Suprapubic skin (tissue), 4 donors: ENCODE data around the gene DAGLB. TPM values are rescaled to one million over a fixed set of nuclear protein-coding genes. Genes with fewer than 3 reads are reported as not detected.
"Not testable (repeated sequence)": the region's sequence is repeated elsewhere in the genome, so short reads cannot be mapped to it uniquely, and the experiment has no call there.

Experiments used
- DNase-seq, 2 donors: peaks; one replicate each; pipeline ENCODE4 v3.0.0-alpha.2; 2019; ENCODE audit warnings: low spot score in 2 of 2
- H3K27ac ChIP-seq: fragments of 200-600 bp; sonication (generic); one replicate; pipeline ENCODE4 v1.5.1; 2019
- H3K27me3 ChIP-seq: fragments of 200-600 bp; sonication (generic); one replicate; pipeline ENCODE4 v1.5.1; 2019
- H3K36me3 ChIP-seq: fragments of 200-600 bp; sonication (generic); one replicate; pipeline ENCODE4 v1.5.1; 2019
- H3K4me1 ChIP-seq: fragments of 200-600 bp; sonication (generic); one replicate; pipeline ENCODE4 v1.5.1; 2019
- H3K4me3 ChIP-seq: fragments of 200-600 bp; sonication (generic); one replicate; pipeline ENCODE4 v1.5.1; 2019; ENCODE audit warnings: mild to moderate bottlenecking
- H3K9me3 ChIP-seq: fragments of 200-600 bp; sonication (generic); one replicate; pipeline ENCODE4 v1.5.1; 2019
- EP300 ChIP-seq: sonication (generic); formaldehyde crosslinking; IDR thresholded peaks from one replicate; pipeline ENCODE4 v1.6.1; 2017; ENCODE audit warnings: antibody characterized with exemption
- POLR2A ChIP-seq, 2 donors: fragments of 450-650 bp; IDR thresholded peaks; one replicate each; pipeline ENCODE4 v1.6.1; 2017; ENCODE audit warnings: antibody characterized with exemption in 2 of 2, mild to moderate bottlenecking in 2 of 2, moderate library complexity in 2 of 2
- POLR2AphosphoS5 ChIP-seq, 3 donors: sonication (generic); formaldehyde crosslinking; IDR thresholded peaks; one replicate each; pipeline ENCODE4 v1.6.1; 2017; ENCODE audit warnings: antibody characterized with exemption in 3 of 3
- WGBS: methylation state at CpG from one replicate; pipeline ENCODE4 v1.1.5; 2018; 5-methylcytosine and 5-hydroxymethylcytosine counted together
- total RNA-seq, 4 donors: library from RNA; depleted of rRNA; stranded (reverse); fragments of >200 nt; gene quantifications; one replicate each; pipeline ENCODE4 v1.1.0, GENCODE V29; 2016
- TF ChIP-seq, protein P1 (sequence below), 2 donors: fragments of 200-600 bp in 1 of 2; fragments of 450-650 bp in 1 of 2; sonication (generic) in 1 of 2; IDR thresholded peaks; one replicate each; pipeline ENCODE4 v1.5.1; 2016 to 2019; ENCODE audit warnings: antibody characterized with exemption in 2 of 2, mild to moderate bottlenecking in 1 of 2, moderate library complexity in 1 of 2

Gene DAGLB
- total RNA-seq, 4 donors from 2014 or later: 19.0 to 61.2 (median 22.0) TPM

DNA sequence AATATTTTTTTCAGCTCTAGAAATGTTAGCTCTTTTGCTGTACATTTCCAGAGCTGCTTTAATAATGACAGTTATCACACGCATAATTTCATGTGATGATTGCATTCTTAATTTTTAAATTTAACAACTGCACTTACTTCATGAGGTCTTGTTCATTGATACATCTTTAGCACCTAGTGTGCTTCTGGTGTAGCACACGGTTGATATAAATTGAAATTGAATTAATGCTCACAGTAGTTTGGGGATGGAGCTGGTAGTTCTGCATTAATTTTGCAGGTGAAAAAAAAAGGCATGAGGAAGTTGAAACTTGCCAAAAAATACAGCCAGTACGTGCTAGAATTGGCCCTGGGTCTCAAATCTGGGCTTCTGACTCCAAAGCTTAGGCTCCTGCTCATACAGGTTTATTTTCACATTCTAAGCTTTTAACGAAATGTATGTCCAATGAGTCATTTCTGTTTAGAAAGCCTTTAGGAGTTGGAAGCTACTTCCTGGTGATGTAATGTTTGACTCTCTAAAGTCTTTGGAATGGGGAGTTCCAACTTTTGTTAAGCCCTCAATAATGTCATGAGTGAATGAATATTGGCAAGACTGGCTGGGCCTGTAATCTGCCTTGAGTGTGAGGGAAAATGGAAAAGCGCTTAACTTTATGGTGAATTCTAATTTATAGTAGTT lies 62.5 kb downstream of the DAGLB start:
- TF ChIP-seq POLR2AphosphoS5 (IDR thresholded peaks at IDR 0.05): no peak
- TF ChIP-seq POLR2A (IDR thresholded peaks at IDR 0.05): no peak
- TF ChIP-seq EP300: no peak
- TF ChIP-seq, protein P1, sequence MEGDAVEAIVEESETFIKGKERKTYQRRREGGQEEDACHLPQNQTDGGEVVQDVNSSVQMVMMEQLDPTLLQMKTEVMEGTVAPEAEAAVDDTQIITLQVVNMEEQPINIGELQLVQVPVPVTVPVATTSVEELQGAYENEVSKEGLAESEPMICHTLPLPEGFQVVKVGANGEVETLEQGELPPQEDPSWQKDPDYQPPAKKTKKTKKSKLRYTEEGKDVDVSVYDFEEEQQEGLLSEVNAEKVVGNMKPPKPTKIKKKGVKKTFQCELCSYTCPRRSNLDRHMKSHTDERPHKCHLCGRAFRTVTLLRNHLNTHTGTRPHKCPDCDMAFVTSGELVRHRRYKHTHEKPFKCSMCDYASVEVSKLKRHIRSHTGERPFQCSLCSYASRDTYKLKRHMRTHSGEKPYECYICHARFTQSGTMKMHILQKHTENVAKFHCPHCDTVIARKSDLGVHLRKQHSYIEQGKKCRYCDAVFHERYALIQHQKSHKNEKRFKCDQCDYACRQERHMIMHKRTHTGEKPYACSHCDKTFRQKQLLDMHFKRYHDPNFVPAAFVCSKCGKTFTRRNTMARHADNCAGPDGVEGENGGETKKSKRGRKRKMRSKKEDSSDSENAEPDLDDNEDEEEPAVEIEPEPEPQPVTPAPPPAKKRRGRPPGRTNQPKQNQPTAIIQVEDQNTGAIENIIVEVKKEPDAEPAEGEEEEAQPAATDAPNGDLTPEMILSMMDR (IDR thresholded peaks at IDR 0.05): no peak
- Histone ChIP-seq H3K4me3 (no peak overlapping the region), H3K9me3 (no peaks in the 10 kb centered on the region), H3K4me1 (peaks cover 74% of the 10 kb centered on the region), H3K27ac (peak overlapping the region; percentile 69), H3K27me3 (no peaks in the 10 kb centered on the region), H3K36me3 (peaks cover 21% of the 10 kb centered on the region)
- 30% methylated on average over 5 of the region's 5 CpGs for WGBS
- DNase-seq: no peak

DNA sequence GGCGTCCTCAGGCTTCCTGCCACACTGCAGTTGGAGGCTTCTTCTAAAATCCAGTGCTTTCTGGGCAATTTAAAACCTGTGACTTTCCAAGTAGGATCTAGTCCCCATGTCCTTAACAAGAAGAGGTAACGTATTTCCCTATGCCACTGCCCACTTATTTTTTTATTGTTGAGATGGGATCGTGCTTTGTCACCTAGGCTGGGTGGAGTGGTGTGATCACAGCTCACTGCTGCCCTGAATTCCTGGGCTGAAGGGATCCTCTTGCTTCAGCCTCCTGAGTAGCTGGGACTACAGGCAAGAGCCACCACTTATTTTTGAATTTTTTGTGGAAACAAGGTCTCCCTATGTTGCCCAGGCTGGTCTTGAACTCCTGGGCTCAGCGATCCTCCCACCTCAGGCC lies 63.4 kb downstream of the DAGLB start:
- Histone ChIP-seq H3K4me1 (peaks cover 83% of the 10 kb centered on the region), H3K4me3 (no peak overlapping the region), H3K27ac (peak overlapping the region; percentile 69), H3K27me3 (no peaks in the 10 kb centered on the region), H3K36me3 (peaks cover 19% of the 10 kb centered on the region), H3K9me3 (no peaks in the 10 kb centered on the region)
- 71% methylated on average over 4 of the region's 4 CpGs for WGBS
- TF ChIP-seq, protein P1 (IDR thresholded peaks at IDR 0.05): no peak
- TF ChIP-seq EP300 (no peak), POLR2AphosphoS5 (IDR thresholded peaks at IDR 0.05) (no peak), POLR2A (IDR thresholded peaks at IDR 0.05) (no peak)
- DNase-seq: no peak

DNA sequence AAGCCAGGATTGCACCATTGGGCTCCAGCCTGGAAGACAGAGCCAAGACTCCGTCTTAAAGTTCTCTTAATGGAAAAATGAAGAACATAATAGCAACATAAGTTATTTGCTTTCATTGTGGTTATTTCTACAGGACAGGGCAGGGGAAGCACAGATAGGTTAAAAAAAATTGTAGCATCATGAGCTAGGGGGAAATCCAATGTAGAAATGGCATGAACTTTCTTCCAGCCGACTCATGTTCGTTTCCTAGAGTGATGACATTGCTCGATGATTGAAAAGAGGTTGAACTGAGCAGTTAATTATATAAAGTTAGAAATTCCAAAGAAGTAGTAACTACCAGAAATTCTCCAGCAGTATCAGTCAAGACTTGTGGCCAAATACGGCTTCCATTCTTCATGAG lies 64.9 kb downstream of the DAGLB start:
- no peaks in the 10 kb centered on the region for H3K27me3 ChIP-seq
- peaks cover 10% of the 10 kb centered on the region for H3K36me3 ChIP-seq
- no peak overlapping the region for H3K4me3 ChIP-seq
- TF ChIP-seq EP300: no peak
- DNase-seq: no peak
- H3K27ac ChIP-seq: peak overlapping the region; percentile 1
- H3K9me3 ChIP-seq: no peaks in the 10 kb centered on the region
- H3K4me1 ChIP-seq: peaks cover 90% of the 10 kb centered on the region
- 32% methylated on average over 5 of the region's 5 CpGs for WGBS

DNA sequence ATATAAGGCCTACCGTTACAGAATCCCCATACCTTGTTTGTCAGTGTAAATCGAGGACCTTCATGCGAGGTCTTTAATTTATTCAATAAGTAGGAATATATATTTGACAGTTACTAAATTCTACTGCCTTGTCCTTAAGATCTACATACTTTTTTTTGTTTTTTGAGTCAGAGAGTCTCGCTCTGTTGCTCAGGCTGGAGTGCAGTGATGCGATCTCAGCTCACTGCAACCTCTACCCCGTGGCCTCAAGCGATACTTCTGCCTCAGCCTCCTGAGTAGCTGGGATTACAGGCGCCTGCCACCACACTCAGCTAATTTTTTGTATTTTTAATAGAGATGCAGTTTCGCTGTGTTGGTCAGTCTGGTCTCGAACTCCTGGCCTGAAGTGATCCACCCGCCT lies 65.9 kb downstream of the DAGLB start:
- not testable (repeated sequence) for DNase-seq, H3K36me3 ChIP-seq, H3K27me3 ChIP-seq, H3K4me3 ChIP-seq, H3K9me3 ChIP-seq
- 92% methylated on average over 11 of the region's 11 CpGs for WGBS
- Histone ChIP-seq H3K4me1 (peaks cover 90% of the 10 kb centered on the region), H3K27ac (peak overlapping the region; percentile 1)

DNA sequence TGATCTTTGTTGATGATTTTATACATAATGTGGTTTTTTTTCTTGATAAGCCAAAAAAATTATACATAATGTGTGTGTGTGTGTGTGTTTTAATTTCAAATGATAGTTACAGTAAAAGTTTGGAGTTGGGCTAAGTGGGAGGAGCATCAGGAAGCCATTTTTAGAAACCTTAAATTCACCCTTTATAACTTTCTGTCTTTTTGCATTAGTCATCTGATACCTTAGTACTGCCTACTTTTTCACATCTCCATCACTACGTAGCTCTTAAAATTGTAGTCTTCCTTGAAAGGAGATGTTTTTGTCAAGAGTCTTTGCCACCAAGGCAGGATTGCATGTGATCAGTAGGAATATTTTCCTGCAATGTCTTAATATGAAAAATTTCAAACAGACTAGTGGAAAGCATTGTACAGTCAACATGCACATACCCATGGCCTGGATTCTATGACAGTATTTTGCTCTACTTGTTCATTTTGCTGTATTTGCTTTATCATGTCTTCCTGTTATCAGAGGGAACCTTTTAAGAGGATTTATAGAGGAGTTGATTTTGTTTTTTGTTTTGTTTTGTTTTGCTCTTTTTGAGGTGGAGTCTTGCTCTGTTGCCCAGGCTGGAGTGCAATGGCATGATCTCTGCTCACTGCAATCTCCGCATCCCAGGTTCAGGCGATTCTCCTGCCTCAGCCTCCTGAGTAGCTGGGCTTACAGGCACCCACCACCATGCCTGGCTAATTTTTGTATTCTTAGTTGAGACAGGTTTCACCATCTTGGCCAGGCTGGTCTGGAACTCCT lies 67.3 kb downstream of the DAGLB start:
- H3K4me3 ChIP-seq: no peak overlapping the region
- H3K36me3 ChIP-seq: peaks cover 10% of the 10 kb centered on the region
- no peak overlapping the region for H3K27ac ChIP-seq
- 74% methylated on average over 3 of the region's 3 CpGs for WGBS
- H3K27me3 ChIP-seq: no peaks in the 10 kb centered on the region
- H3K4me1 ChIP-seq: peaks cover 88% of the 10 kb centered on the region
- TF ChIP-seq EP300 (no peak), POLR2AphosphoS5 (IDR thresholded peaks at IDR 0.05) (no peak), POLR2A (IDR thresholded peaks at IDR 0.05) (no peak)
- TF ChIP-seq, protein P1 (IDR thresholded peaks at IDR 0.05): no peak
- no peaks in the 10 kb centered on the region for H3K9me3 ChIP-seq
- DNase-seq: no peak

DNA sequence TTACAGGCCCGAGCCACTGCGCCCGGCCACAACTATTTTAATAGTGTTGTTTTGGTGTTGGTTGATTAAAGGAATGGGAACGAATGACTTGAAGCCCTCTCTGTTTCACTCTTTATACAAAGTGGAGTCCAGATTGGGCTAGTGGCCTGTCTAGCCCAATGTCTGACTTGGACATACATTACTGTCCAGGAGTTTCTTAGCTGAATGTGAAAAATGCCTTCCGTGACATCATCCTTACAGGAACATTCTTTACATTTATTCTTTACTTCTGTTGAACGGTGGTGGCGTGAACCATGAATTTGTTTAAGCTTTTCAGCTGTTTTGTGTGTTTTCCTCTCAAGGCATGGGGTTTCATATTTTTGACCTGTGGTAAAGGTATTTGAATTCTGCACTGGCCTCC lies 67.9 kb downstream of the DAGLB start:
- no peak for DNase-seq

DNA sequence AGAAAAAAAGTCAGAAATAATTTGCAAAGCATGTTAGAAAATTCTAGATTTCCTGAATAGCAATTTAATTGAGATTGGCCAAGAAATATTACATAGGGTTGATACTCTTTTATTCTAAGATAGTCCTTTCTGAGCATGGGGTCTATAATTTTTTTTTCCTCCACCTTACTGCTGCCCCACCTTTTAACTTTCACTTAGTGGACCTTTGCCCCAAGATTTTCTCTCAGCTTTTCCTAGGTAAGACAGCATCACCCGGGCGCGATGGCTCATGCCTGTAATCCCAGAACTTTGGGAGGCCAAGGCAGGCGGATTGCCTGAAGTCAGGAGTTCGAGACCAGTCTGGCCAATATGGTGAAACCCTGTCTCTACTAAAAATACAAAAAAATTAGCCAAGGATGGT lies 69.2 kb downstream of the DAGLB start:
- not testable (repeated sequence) for H3K27ac ChIP-seq, H3K27me3 ChIP-seq, H3K4me3 ChIP-seq, H3K36me3 ChIP-seq, DNase-seq, H3K9me3 ChIP-seq
- WGBS: 93% methylated on average over 5 of the region's 5 CpGs
- H3K4me1 ChIP-seq: peaks cover 78% of the 10 kb centered on the region

More for the DNA sequence above, 67.9 kb downstream of the DAGLB start:
- H3K4me1 ChIP-seq: peaks cover 86% of the 10 kb centered on the region
- H3K36me3 ChIP-seq: peaks cover 10% of the 10 kb centered on the region
- WGBS: 73% methylated on average over 7 of the region's 7 CpGs
- no peak overlapping the region for H3K4me3 ChIP-seq
- H3K27ac ChIP-seq: no peak overlapping the region
- no peaks in the 10 kb centered on the region for H3K27me3 ChIP-seq
- H3K9me3 ChIP-seq: no peaks in the 10 kb centered on the region
- TF ChIP-seq EP300 (no peak), POLR2A (IDR thresholded peaks at IDR 0.05) (no peak), POLR2AphosphoS5 (IDR thresholded peaks at IDR 0.05) (no peak)
- TF ChIP-seq, protein P1 (IDR thresholded peaks at IDR 0.05): no peak
